IMR-90 (cell line): Measurements from ENCODE around the gene RELL2. TPM values are rescaled to one million over a fixed set of nuclear protein-coding genes. Genes with fewer than 3 reads are reported as not detected.

Source experiments
- ATAC-seq: fragments of 200-7000 bp; cut with Tn5 transposase; 2 replicates; pipeline ENCODE4 v1.9.1; 2020; ENCODE audit warnings: low read depth, mild to moderate bottlenecking, moderate library complexity
- BruUV-seq: library from RNA; stranded (reverse); fragments of 400-500 nt; replicated peaks from 2 replicates; lab custom pipeline; 2021; lab: Mats Ljungman, UMichigan
- CTCF ChIA-PET: fragments of 300-600 bp; formaldehyde crosslinking; extraction: SDS; loops from one replicate; lab custom pipeline; 2021; ENCODE audit warnings: antibody characterized with exemption; lab: Yijun Ruan, JAX
- POLR2A ChIA-PET: fragments of 300-600 bp; sonication (Branson Sonifier 250); formaldehyde crosslinking; loops from one replicate; lab custom pipeline; 2022; ENCODE audit warnings: antibody characterized with exemption; ENCODE audit not compliant: unreplicated experiment; lab: Charles Lee
- DNase-seq: peaks from one replicate; pipeline ENCODE4 v3.0.0; 2013
- H2AFZ ChIP-seq: replicated peaks from 2 replicates; pipeline ENCODE3; 2013; ENCODE audit warnings: low read length, mild to moderate bottlenecking; ENCODE audit not compliant: poor library complexity
- H2AK5ac ChIP-seq: 2 replicates; pipeline ENCODE4 v1.6.1; 2013; ENCODE audit warnings: low read depth, low read length, inconsistent platforms
- H2AK9ac ChIP-seq: replicated peaks from 2 replicates; pipeline ENCODE3; 2013; ENCODE audit warnings: mild to moderate bottlenecking, low read depth, low read length, moderate library complexity; ENCODE audit not compliant: poor library complexity
- H2BK120ac ChIP-seq: 2 replicates; pipeline ENCODE4 v1.6.1; 2013; ENCODE audit warnings: low read depth, low read length, inconsistent platforms
- H2BK15ac ChIP-seq: 3 replicates; pipeline ENCODE4 v1.6.1; 2013; ENCODE audit warnings: low read depth, low read length, inconsistent platforms
- H2BK20ac ChIP-seq: 2 replicates; pipeline ENCODE4 v1.6.1; 2013; ENCODE audit warnings: low read depth, mild to moderate bottlenecking, inconsistent platforms, low read length, moderate library complexity
- H2BK5ac ChIP-seq: 2 replicates; pipeline ENCODE4 v1.6.1; 2013; ENCODE audit warnings: mild to moderate bottlenecking, low read depth, low read length, inconsistent platforms; ENCODE audit not compliant: poor library complexity, severe bottlenecking
- H3K14ac ChIP-seq: replicated peaks from 2 replicates; pipeline ENCODE4 v1.6.1; 2013; ENCODE audit warnings: low read depth, low read length, inconsistent platforms
- H3K18ac ChIP-seq: 2 replicates; pipeline ENCODE4 v1.6.1; 2013; ENCODE audit warnings: low read depth, low read length, control low read depth
- H3K23ac ChIP-seq: 2 replicates; pipeline ENCODE4 v1.6.1; 2013; ENCODE audit warnings: low read depth, low read length, inconsistent platforms
- H3K27ac ChIP-seq: 2 replicates; pipeline ENCODE4 v1.5.1; 2013; ENCODE audit warnings: mild to moderate bottlenecking, control low read depth, low read length; ENCODE audit not compliant: insufficient read depth
- H3K27me3 ChIP-seq: 2 replicates; pipeline ENCODE4 v1.6.1; 2013; ENCODE audit warnings: low read length; ENCODE audit not compliant: control insufficient read depth, insufficient read depth
- H3K36me3 ChIP-seq: 2 replicates; pipeline ENCODE4 v1.6.1; 2013; ENCODE audit warnings: low read length, mixed read lengths; ENCODE audit not compliant: control insufficient read depth, insufficient read depth
- H3K4ac ChIP-seq: 2 replicates; pipeline ENCODE4 v1.6.1; 2013; ENCODE audit warnings: low read depth, low read length, inconsistent platforms
- H3K4me1 ChIP-seq: 2 replicates; pipeline ENCODE4 v1.6.1; 2013; ENCODE audit warnings: low read length, mixed read lengths; ENCODE audit not compliant: control insufficient read depth, insufficient read depth
- H3K4me2 ChIP-seq: 2 replicates; pipeline ENCODE4 v1.6.1; 2013; ENCODE audit warnings: low read depth, mild to moderate bottlenecking, control low read depth, low read length, moderate library complexity
- H3K4me3 ChIP-seq: 2 replicates; pipeline ENCODE4 v1.5.1; 2013; ENCODE audit warnings: low read depth, mild to moderate bottlenecking, control low read depth, low read length, moderate library complexity; ENCODE audit not compliant: insufficient read depth
- H3K56ac ChIP-seq: 2 replicates; pipeline ENCODE4 v1.6.1; 2013; ENCODE audit warnings: low read length, inconsistent platforms; ENCODE audit not compliant: insufficient read depth; ENCODE audit errors: extremely low read depth
- H3K79me1 ChIP-seq, 2 experiments: 2 replicates each; pipeline ENCODE4 v1.6.1; 2013; ENCODE audit warnings: low read length in 2 of 2, inconsistent platforms in 1 of 2, low read depth in 1 of 2
- H3K9ac ChIP-seq: 2 replicates; pipeline ENCODE4 v1.6.1; 2013; ENCODE audit warnings: low read depth, low read length, control low read depth
- H3K9me1 ChIP-seq: 2 replicates; pipeline ENCODE4 v1.6.1; 2013; ENCODE audit warnings: low read length, inconsistent platforms; ENCODE audit not compliant: insufficient read depth
- H3K9me3 ChIP-seq: 2 replicates; pipeline ENCODE4 v1.6.1; 2013; ENCODE audit warnings: low read length; ENCODE audit not compliant: control insufficient read depth, insufficient read depth
- H4K20me1 ChIP-seq: 2 replicates; pipeline ENCODE4 v1.6.1; 2013; ENCODE audit warnings: low read length, inconsistent platforms; ENCODE audit not compliant: insufficient read depth
- H4K5ac ChIP-seq: 2 replicates; pipeline ENCODE4 v1.6.1; 2013; ENCODE audit warnings: mild to moderate bottlenecking, low read depth, low read length, control low read depth
- H4K8ac ChIP-seq, 2 experiments: 2 replicates each; pipeline ENCODE4 v1.6.1; 2013; ENCODE audit warnings: low read depth in 2 of 2, low read length in 2 of 2, control low read depth in 1 of 2, inconsistent platforms in 1 of 2
- H4K91ac ChIP-seq: 2 replicates; pipeline ENCODE4 v1.6.1; 2013; ENCODE audit warnings: low read depth, low read length, inconsistent platforms; ENCODE audit not compliant: insufficient read depth
- CEBPB ChIP-seq: IDR thresholded peaks from 2 replicates; pipeline ENCODE4 v1.6.1; 2012; ENCODE audit warnings: low read depth, low read length, improper control_type of control experiment
- CHD1 ChIP-seq: IDR thresholded peaks from 2 replicates; pipeline ENCODE4 v1.6.1; 2012; ENCODE audit warnings: low read depth, low read length, improper control_type of control experiment
- CTCF ChIP-seq: conservative IDR thresholded peaks from 2 replicates; pipeline ENCODE4 v1.5.1; 2012; ENCODE audit warnings: mild to moderate bottlenecking, low read depth, low read length, improper control_type of control experiment
- MAFK ChIP-seq: IDR thresholded peaks from 2 replicates; pipeline ENCODE4 v1.6.1; 2012; ENCODE audit warnings: low read depth, low read length, improper control_type of control experiment
- MAZ ChIP-seq: IDR thresholded peaks from 2 replicates; pipeline ENCODE4 v1.6.1; 2012; ENCODE audit warnings: low read depth, mild to moderate bottlenecking, low read length, improper control_type of control experiment, moderate library complexity, borderline replicate concordance
- RAD21 ChIP-seq: IDR thresholded peaks from 2 replicates; pipeline ENCODE4 v1.6.1; 2012; ENCODE audit warnings: low read length, improper control_type of control experiment
- SMC3 ChIP-seq: fragments of 150-350 bp; IDR thresholded peaks from 2 replicates; pipeline ENCODE4 v1.6.1; 2016; ENCODE audit warnings: low read depth, mild to moderate bottlenecking, antibody characterized with exemption, low read length, moderate library complexity
- USF2 ChIP-seq: fragments of 150-350 bp; IDR thresholded peaks from 2 replicates; pipeline ENCODE4 v1.6.1; 2017; ENCODE audit warnings: mild to moderate bottlenecking, antibody characterized with exemption, low read length, low read depth
- WGBS, 2 experiments: methylation state at CpG; one replicate each; pipeline versions ENCODE4 v1.1.5 to v1.1.7; 2013; ENCODE audit warnings: missing lambda C conversion rate in 2 of 2; ENCODE audit not compliant: insufficient read length in 1 of 2; ENCODE audit errors: extremely low coverage in 2 of 2; 5-methylcytosine and 5-hydroxymethylcytosine counted together
- dilution Hi-C: fragments of 300-500 bp; cut with HindIII; formaldehyde crosslinking; loops from one replicate; pipeline ENCODE4 v1.14.3; 2018; ENCODE audit warnings: low sequenced_read_pairs; ENCODE audit not compliant: unreplicated experiment
- in situ Hi-C: fragments of 300-500 bp; cut with MboI; formaldehyde crosslinking; loops from 3 replicates; pipeline ENCODE4 v1.14.3; 2019; ENCODE audit warnings: low sequenced_read_pairs, inconsistent platforms, mixed read lengths
- intact Hi-C: fragments of 100-400 bp; cut with micrococcal nuclease; formaldehyde crosslinking; loops from 2 replicates; pipeline ENCODE4 v1.10.0; 2022
- polyA plus RNA-seq, 3 experiments: library from polyadenylated mRNA; depleted of rRNA; stranded (reverse); fragments of >200 nt; gene quantifications; 2 replicates each; pipeline ENCODE4 v1.2.3, GENCODE V29; 2012; ENCODE audit warnings: low replicate concordance in 1 of 3
- total RNA-seq: library from RNA; depleted of rRNA; stranded (reverse); fragments of >200 nt; gene quantifications from 2 replicates; pipeline ENCODE4 v1.2.3, GENCODE V29; 2012

Gene RELL2
- total and polyA plus RNA-seq, 2 of the 4 experiments (the other 2 are of a cell fraction) = 2.2 to 7.6 TPM

GRCh38 chr5:141628175-141628788 lies 8.5 kb upstream of the RELL2 start:
- H3K4me2 ChIP-seq = no peak overlapping the region
- no peak overlapping the region for H4K8ac ChIP-seq
- POLR2A ChIA-PET = no interaction called here
- no peak overlapping the region for H3K14ac ChIP-seq
- H3K4me1 ChIP-seq = peaks cover 4% of the 10 kb centered on the region
- H4K91ac ChIP-seq = no peak overlapping the region
- intact Hi-C loops = no loop called here
- 100% methylated on average over 3 of the region's 6 CpGs; no CpG with 5 or more reads in 1 of the 2 experiments for WGBS, 2 experiments
- peak overlapping the region; percentile 29 for H2BK5ac ChIP-seq
- no peaks in the 10 kb centered on the region for H3K9me3 ChIP-seq
- peaks cover 7% of the 10 kb centered on the region; the same call in 1 of the 2 replicates for H4K20me1 ChIP-seq
- no peak overlapping the region for H2BK120ac ChIP-seq
- DNase-seq (peak; percentile 69), ATAC-seq (peak; percentile 65)
- H2AK9ac ChIP-seq = peak overlapping the region; percentile 68
- peaks cover 26% of the 10 kb centered on the region for H3K9me1 ChIP-seq
- CTCF ChIA-PET = interaction anchor here (1.5 kb wide), 1 partner anchor 9 kb away, joined by 6 read pairs; the partner anchor contains the start of gene DIAPH1
- dilution Hi-C loops = no loop called here
- TF ChIP-seq CHD1 (no peak), MAZ (no peak), SMC3 (no peak), USF2 (no peak), RAD21 (no peak), CEBPB (peak; percentile 8; the same call in 1 of the 2 replicates), CTCF (no peak), MAFK (no peak)
- no peak overlapping the region for H4K5ac ChIP-seq
- no peak overlapping the region for H2BK20ac ChIP-seq
- peak overlapping the region; percentile 3 for H2AFZ ChIP-seq
- H3K4me3 ChIP-seq = no peak overlapping the region
- no peak overlapping the region for H3K56ac ChIP-seq
- H3K79me1 ChIP-seq = peaks cover 28 to 35% of the 10 kb centered on the region in 2 experiments
- H2BK15ac ChIP-seq = no peak overlapping the region
- peak overlapping the region; percentile 23; the same call in 1 of the 2 replicates for H3K4ac ChIP-seq
- no peak overlapping the region for H2AK5ac ChIP-seq
- BruUV-seq = no TSS peak
- in situ Hi-C loops = loop anchor here (5.0 kb wide), 1 partner anchor 36 kb away; no protein-coding TSS in a partner anchor
- H3K23ac ChIP-seq = no peak overlapping the region
- H3K27ac ChIP-seq = no peak overlapping the region
- H3K27me3 ChIP-seq = no peaks in the 10 kb centered on the region
- H3K36me3 ChIP-seq = peaks cover 54% of the 10 kb centered on the region
- H3K18ac ChIP-seq = no peak overlapping the region
- no peak overlapping the region for H3K9ac ChIP-seq
